HepG2 (cell line): ENCODE measurements around the gene RSBN1.

Experiments
- CTCF ChIP-seq: sonication (generic); formaldehyde crosslinking; IDR thresholded peaks from 2 replicates; pipeline ENCODE4 v1.5.0; 2020; ENCODE audit warnings: mild to moderate bottlenecking, missing genetic modification reagents, moderate library complexity
- GZF1 ChIP-seq: sonication (generic); formaldehyde crosslinking; IDR thresholded peaks from 2 replicates; pipeline ENCODE4 v1.5.1; 2020; ENCODE audit warnings: mild to moderate bottlenecking, missing genetic modification reagents
- HOMEZ ChIP-seq: IDR thresholded peaks from 2 replicates; pipeline ENCODE4 v1.6.1; 2016; ENCODE audit warnings: low read depth
- KDM4B ChIP-seq: sonication (generic); formaldehyde crosslinking; IDR thresholded peaks from 2 replicates; pipeline ENCODE4 v1.4.0; 2020; ENCODE audit warnings: missing genetic modification reagents
- NAIF1 ChIP-seq: sonication (generic); formaldehyde crosslinking; IDR thresholded peaks from 2 replicates; pipeline ENCODE4 v1.5.0; 2020; ENCODE audit warnings: mild to moderate bottlenecking, missing genetic modification reagents, borderline replicate concordance
- RFX5 ChIP-seq: IDR thresholded peaks from 2 replicates; pipeline ENCODE4 v1.6.1; 2011; ENCODE audit warnings: low read depth, low read length, improper control_type of control experiment
- USF2 ChIP-seq, 2 experiments: sonication (generic) in 1 of 2; formaldehyde crosslinking in 1 of 2; IDR thresholded peaks; 2 replicates each; pipeline versions ENCODE4 v1.5.1 to v1.6.1; 2011 to 2020; ENCODE audit warnings: borderline replicate concordance in 1 of 2, low read depth in 1 of 2, low read length in 1 of 2, mild to moderate bottlenecking in 1 of 2, missing genetic modification reagents in 1 of 2, moderate library complexity in 1 of 2

GRCh38 chr1:113805639-113806038 is 6.6 kb downstream of the RSBN1 start:
- TF ChIP-seq NAIF1 (no peak), RFX5 (no peak), KDM4B (no peak), USF2 (IDR thresholded peaks at IDR 0.05; ENCODE audit: low read depth, low read length) (no peak), USF2 (CRISPR knock-in tag; IDR thresholded peaks at IDR 0.05; ENCODE audit: borderline replicate concordance) (no peak), CTCF (no peak), HOMEZ (CRISPR knock-in tag) (no peak), GZF1 (no peak)
